Left lung (tissue), 10 donors: Measurements from ENCODE around the gene NR4A1. TPM values are rescaled to one million over a fixed set of nuclear protein-coding genes. Genes with fewer than 3 reads are reported as not detected.

ENCODE experiments used
- ATAC-seq: fragments of 200-7000 bp; cut with Tn5 transposase; one replicate; pipeline ENCODE4 v1.9.1; 2020; ENCODE audit warnings: moderate library complexity
- DNase-seq, 4 donors: peaks; one replicate each; pipeline ENCODE4 v3.0.0-alpha.2; 2013 to 2020
- H3K27ac ChIP-seq, 2 donors: fragments of 200-600 bp; sonication (generic) in 1 of 2; one replicate each; pipeline versions ENCODE4 v1.5.0 to v1.8.0; 2020 to 2021
- H3K27me3 ChIP-seq, 2 donors: fragments of 200-600 bp; sonication (generic) in 1 of 2; one replicate each; pipeline versions ENCODE4 v1.5.0 to v1.8.0; 2020 to 2021
- H3K36me3 ChIP-seq, 2 donors: fragments of 200-600 bp; sonication (generic) in 1 of 2; one replicate each; pipeline versions ENCODE4 v1.5.0 to v1.8.0; 2020 to 2021
- H3K4me1 ChIP-seq, 2 donors: fragments of 200-600 bp; one replicate each; pipeline ENCODE4 v1.8.0; 2021
- H3K4me3 ChIP-seq, 2 donors: fragments of 200-600 bp; sonication (generic) in 1 of 2; one replicate each; pipeline versions ENCODE4 v1.5.0 to v1.8.0; 2020 to 2021; ENCODE audit warnings: mild to moderate bottlenecking in 1 of 2
- H3K9me3 ChIP-seq, 2 donors: fragments of 200-600 bp; sonication (generic) in 1 of 2; one replicate each; pipeline versions ENCODE4 v1.5.0 to v1.8.0; 2020 to 2021
- CTCF ChIP-seq, 2 donors: fragments of 200-600 bp; sonication (generic) in 1 of 2; IDR thresholded peaks; one replicate each; pipeline versions ENCODE4 v1.5.0 to v1.8.0; 2021; ENCODE audit warnings: antibody characterized with exemption in 2 of 2
- intact Hi-C, 2 donors: fragments of 100-400 bp; cut with DNase I; formaldehyde crosslinking; loops; one replicate each; pipeline versions ENCODE4 v1.11.2 to v1.14.2; 2022
- polyA plus RNA-seq, 6 donors: library from polyadenylated mRNA; unstranded; fragments of 120-200 nt; gene quantifications; one replicate each; pipeline ENCODE4 v1.2.1, GENCODE V29; 2013; ENCODE audit not compliant: insufficient read length in 6 of 6
- total RNA-seq, 2 donors: library from RNA; stranded (reverse); fragmentation: NEBNext Ultra II Directional; extraction: Animal tissue kit (Norgen Biotek cat#: 25700); gene quantifications; one replicate each; pipeline ENCODE4 v1.2.1, GENCODE V29; 2021
- donor health status: DM: no; HTN: yes; CAD: no.
- donor health status: DM: no; HTN: no; CAD: no.

NR4A1 gene
- total and polyA plus RNA-seq, 8 donors: 12.8 to 293 (median 82.3) TPM

- DNase-seq: no peak
- Histone ChIP-seq H3K36me3 (peaks cover 0 to 79% of the 10 kb centered on the region in 2 donors), H3K9me3 (no peaks in the 10 kb centered on the region), H3K27ac (peak overlapping the region in 1 of 2 donors; percentile 59), H3K27me3 (no peaks in the 10 kb centered on the region), H3K4me1 (peaks cover 20 to 39% of the 10 kb centered on the region in 2 donors), H3K4me3 (no peak overlapping the region)
- no peak for TF ChIP-seq CTCF (IDR thresholded peaks at IDR 0.05)
- ATAC-seq: peak; percentile 71
- intact Hi-C loops: no loop called here
Observed at GRCh38 chr12:52074971-52075724, 23.9 kb downstream of the NR4A1 start.

GRCh38 chr12:52076811-52077210 is 25.6 kb downstream of the NR4A1 start:
- DNase-seq: no peak
- no peak for TF ChIP-seq CTCF (IDR thresholded peaks at IDR 0.05)
- intact Hi-C loops: no loop called here
- Histone ChIP-seq H3K4me1 (peaks cover 20 to 38% of the 10 kb centered on the region in 2 donors), H3K4me3 (no peak overlapping the region), H3K36me3 (peaks cover 0 to 80% of the 10 kb centered on the region in 2 donors), H3K27ac (no peak overlapping the region), H3K27me3 (no peaks in the 10 kb centered on the region), H3K9me3 (no peaks in the 10 kb centered on the region)
- no peak for ATAC-seq

GRCh38 chr12:52078276-52078675 is 27.0 kb downstream of the NR4A1 start:
- Histone ChIP-seq H3K4me1 (peaks cover 32 to 38% of the 10 kb centered on the region in 2 donors), H3K36me3 (peaks cover 0 to 69% of the 10 kb centered on the region in 2 donors), H3K27me3 (no peaks in the 10 kb centered on the region), H3K9me3 (no peaks in the 10 kb centered on the region), H3K4me3 (no peak overlapping the region), H3K27ac (no peak overlapping the region)
- DNase-seq (peak in 1 of 4 donors; percentile 6), ATAC-seq (no peak)
- TF ChIP-seq CTCF (IDR thresholded peaks at IDR 0.05): no peak
- intact Hi-C loops: no loop called here

- Histone ChIP-seq H3K4me1 (peaks cover 29 to 31% of the 10 kb centered on the region in 2 donors), H3K36me3 (peaks cover 0 to 54% of the 10 kb centered on the region in 2 donors), H3K4me3 (peak within 1 kb of the TSS; percentile 9 to 28), H3K9me3 (no peaks in the 10 kb centered on the region), H3K27me3 (no peaks in the 10 kb centered on the region), H3K27ac (peak within 1 kb of the TSS; percentile 1 to 33)
- DNase-seq (no peak), ATAC-seq (no peak)
- TF ChIP-seq CTCF (IDR thresholded peaks at IDR 0.05): no peak
- intact Hi-C loops: no loop called here
Observed at GRCh38 chr12:52079576-52080402, 28.5 kb downstream of the NR4A1 start, which contains the start of gene SMIM41. SMIM41 (plus strand) TSS chr12:52079704; CDS start chr12:52079780, 76 bp downstream.
